Activated T-helper 2 cell treated with anti-CD3 and anti-CD28 coated beads, Interferon-gamma antibody, Interleukin-2, Interleukin-4, amounts not matched to agents 10 μg/mL and 5 μg/mL and 100 μg/mL, durations not matched to agents 14 hours and 24 hours and 36 hours (primary cell): ENCODE measurements around the gene ZNFX1. TPM values are rescaled to one million over a fixed set of nuclear protein-coding genes. Genes with fewer than 3 reads are reported as not detected.

Experiments
- DNase-seq: peaks from one replicate; pipeline ENCODE4 v3.0.0; 2021; ENCODE audit warnings: low spot score
- H3K27ac Mint-ChIP-seq: one replicate; pipeline ENCODE4 v1.8.0; 2021; ENCODE audit warnings: mixed read lengths
- H3K27me3 Mint-ChIP-seq: one replicate; pipeline ENCODE4 v1.8.0; 2021; ENCODE audit warnings: low read depth, mixed read lengths
- H3K36me3 Mint-ChIP-seq: one replicate; pipeline ENCODE4 v1.8.0; 2021; ENCODE audit warnings: low read depth, mixed read lengths
- H3K4me1 Mint-ChIP-seq: one replicate; pipeline ENCODE4 v1.8.0; 2021; ENCODE audit warnings: low read depth, mixed read lengths
- H3K4me3 Mint-ChIP-seq: one replicate; pipeline ENCODE4 v1.8.0; 2021; ENCODE audit warnings: low read depth, mild to moderate bottlenecking, moderate library complexity, mixed read lengths
- H3K9me3 Mint-ChIP-seq: one replicate; pipeline ENCODE4 v1.8.0; 2021; ENCODE audit warnings: mixed read lengths
- intact Hi-C: fragments of 100-400 bp; cut with micrococcal nuclease; formaldehyde crosslinking; loops from one replicate; pipeline ENCODE4 v1.15.1; 2023
- total RNA-seq: library from RNA; stranded (reverse); gene quantifications from 2 replicates; pipeline ENCODE4 v1.2.3, GENCODE V29; 2022

Gene ZNFX1
- total RNA-seq, 1 donor from 2014 or later: 49.3 TPM

DNA sequence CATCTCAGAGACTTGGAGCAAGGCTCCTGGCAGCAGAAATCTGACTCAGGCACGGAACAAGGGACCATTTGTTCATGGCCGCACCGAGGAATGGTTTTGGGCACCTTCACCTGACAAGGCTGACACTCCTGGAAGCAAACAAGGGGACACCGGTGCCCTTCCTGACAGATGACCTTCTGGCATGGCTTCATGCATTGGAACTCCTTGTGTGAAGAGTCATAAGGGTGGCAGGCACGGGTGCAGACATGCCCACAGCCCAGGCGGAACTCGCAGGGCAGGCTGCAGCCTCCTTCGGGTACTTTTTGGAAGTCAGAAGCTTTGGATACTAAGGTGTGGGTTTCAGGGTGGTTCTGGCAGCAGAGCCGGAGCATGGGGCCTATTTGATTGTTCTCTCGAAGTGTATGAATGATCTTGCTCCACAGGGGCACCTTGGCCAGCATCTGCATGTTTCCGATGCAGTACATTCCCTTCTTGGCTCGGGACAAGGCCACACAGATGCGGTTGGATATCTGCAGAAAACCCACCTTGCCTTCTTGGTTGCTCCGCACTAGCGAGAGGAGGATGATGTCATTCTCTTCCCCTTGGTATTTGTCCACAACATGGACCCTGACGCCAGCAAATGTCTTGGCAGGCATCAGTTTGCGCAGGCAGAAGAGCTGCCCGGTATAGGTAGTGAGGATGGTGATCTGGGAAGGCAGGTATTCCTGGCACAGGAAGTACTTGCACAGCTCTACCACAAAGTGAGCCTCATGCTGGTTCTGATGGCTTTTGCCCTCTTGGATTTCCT is 28.8 kb downstream of the ZNFX1 start:
- Mint-ChIP-seq H3K4me3 (no peak overlapping the region), H3K27me3 (no peaks in the 10 kb centered on the region), H3K36me3 (peaks cover 75% of the 10 kb centered on the region), H3K9me3 (no peaks in the 10 kb centered on the region), H3K27ac (no peak overlapping the region), H3K4me1 (peaks cover 8% of the 10 kb centered on the region)
- DNase-seq: no peak
- intact Hi-C loops: no loop called here

DNA sequence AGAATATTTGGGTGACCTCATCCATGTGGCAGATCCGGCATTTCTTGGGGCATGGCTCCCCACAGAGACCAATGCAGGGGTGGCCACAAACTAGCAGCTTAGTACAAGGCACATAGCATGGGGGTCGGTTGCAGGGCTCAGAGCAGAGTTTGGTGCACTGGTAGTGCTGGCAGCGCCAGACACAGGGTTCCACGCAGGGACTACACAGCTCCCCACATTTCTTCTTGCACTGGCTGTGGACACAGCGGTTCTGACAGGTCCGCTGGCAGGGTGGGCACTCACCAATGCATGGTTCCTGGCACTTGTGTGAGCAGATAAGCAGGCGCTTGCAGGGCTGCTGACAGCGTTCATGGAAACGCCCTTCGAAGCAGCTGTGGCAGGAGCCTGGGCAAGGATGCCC is 29.6 kb downstream of the ZNFX1 start:
- intact Hi-C loops: no loop called here
- no peak overlapping the region for H3K4me3 Mint-ChIP-seq
- no peak overlapping the region for H3K27ac Mint-ChIP-seq
- no peak for DNase-seq
- no peaks in the 10 kb centered on the region for H3K9me3 Mint-ChIP-seq
- peaks cover 75% of the 10 kb centered on the region for H3K36me3 Mint-ChIP-seq
- no peaks in the 10 kb centered on the region for H3K27me3 Mint-ChIP-seq
- peaks cover 8% of the 10 kb centered on the region for H3K4me1 Mint-ChIP-seq

- Mint-ChIP-seq H3K4me1 (peaks cover 8% of the 10 kb centered on the region), H3K9me3 (no peaks in the 10 kb centered on the region), H3K27me3 (no peaks in the 10 kb centered on the region), H3K27ac (no peak overlapping the region), H3K36me3 (peaks cover 74% of the 10 kb centered on the region), H3K4me3 (no peak overlapping the region)
- DNase-seq: no peak
- intact Hi-C loops: no loop called here
Observed at GRCh38 chr20:49247792-49248191, 30.1 kb downstream of the ZNFX1 start.

DNA sequence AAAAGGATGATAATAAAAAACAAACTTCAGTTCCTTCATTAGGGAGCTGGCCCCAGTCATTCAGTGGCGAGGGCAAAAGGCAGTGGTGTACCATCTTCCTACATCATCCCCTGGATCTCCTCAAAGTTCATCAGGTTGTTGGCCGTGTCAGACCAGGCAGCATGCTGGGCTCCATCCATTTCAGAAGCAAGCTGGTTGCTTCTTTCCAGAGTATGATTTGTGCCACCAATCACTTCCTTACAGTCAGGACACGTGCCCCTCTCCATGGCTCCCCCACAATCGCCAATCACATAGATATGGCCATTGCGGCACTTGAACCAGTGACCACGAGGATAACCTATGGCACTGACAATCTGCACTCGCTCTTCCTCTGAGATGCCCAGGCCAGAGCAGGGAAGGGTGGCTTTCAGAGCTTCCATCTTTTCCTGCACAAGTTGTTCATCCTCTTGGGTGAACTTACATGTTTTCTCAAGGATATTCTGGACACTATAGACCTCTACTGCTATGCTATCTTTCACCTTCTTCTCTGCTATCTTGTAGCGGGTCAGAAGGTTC is 30.6 kb downstream of the ZNFX1 start:
- Mint-ChIP-seq H3K4me3 (no peak overlapping the region), H3K36me3 (peaks cover 72% of the 10 kb centered on the region), H3K9me3 (no peaks in the 10 kb centered on the region), H3K4me1 (peaks cover 8% of the 10 kb centered on the region), H3K27ac (no peak overlapping the region), H3K27me3 (no peaks in the 10 kb centered on the region)
- DNase-seq: no peak
- intact Hi-C loops: no loop called here

- H3K4me3 Mint-ChIP-seq: no peak overlapping the region
- peaks cover 73% of the 10 kb centered on the region for H3K36me3 Mint-ChIP-seq
- no peak for DNase-seq
- peaks cover 8% of the 10 kb centered on the region for H3K4me1 Mint-ChIP-seq
- H3K9me3 Mint-ChIP-seq: no peaks in the 10 kb centered on the region
- H3K27ac Mint-ChIP-seq: peak overlapping the region; percentile 7
- intact Hi-C loops: no loop called here
- no peaks in the 10 kb centered on the region for H3K27me3 Mint-ChIP-seq
Observed at GRCh38 chr20:49245921-49246740, 31.7 kb downstream of the ZNFX1 start.

DNA sequence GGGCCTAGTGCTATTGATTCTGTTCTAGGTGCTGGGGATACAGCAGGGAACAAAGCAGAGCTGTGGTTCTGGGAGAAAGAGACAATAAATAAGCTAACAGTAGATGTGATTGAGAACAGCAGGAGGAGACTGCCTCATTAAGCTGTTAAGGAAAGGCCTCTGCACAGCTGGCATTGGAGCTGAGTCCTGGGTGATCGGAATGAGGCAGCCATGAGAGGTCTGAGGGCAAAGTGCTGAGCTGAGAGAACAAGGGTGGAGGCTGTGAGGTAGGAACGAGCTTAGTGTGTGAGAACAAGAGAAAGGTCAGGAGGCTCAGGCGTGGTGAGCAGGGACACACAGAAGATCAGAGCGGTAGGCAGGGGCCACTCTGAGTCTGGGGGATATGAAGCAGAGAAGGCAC is 40.3 kb downstream of the ZNFX1 start:
- Mint-ChIP-seq H3K27me3 (no peaks in the 10 kb centered on the region), H3K36me3 (peaks cover 77% of the 10 kb centered on the region), H3K27ac (no peak overlapping the region), H3K4me1 (no peaks in the 10 kb centered on the region), H3K9me3 (no peaks in the 10 kb centered on the region), H3K4me3 (no peak overlapping the region)
- intact Hi-C loops: no loop called here
- DNase-seq: no peak

DNA sequence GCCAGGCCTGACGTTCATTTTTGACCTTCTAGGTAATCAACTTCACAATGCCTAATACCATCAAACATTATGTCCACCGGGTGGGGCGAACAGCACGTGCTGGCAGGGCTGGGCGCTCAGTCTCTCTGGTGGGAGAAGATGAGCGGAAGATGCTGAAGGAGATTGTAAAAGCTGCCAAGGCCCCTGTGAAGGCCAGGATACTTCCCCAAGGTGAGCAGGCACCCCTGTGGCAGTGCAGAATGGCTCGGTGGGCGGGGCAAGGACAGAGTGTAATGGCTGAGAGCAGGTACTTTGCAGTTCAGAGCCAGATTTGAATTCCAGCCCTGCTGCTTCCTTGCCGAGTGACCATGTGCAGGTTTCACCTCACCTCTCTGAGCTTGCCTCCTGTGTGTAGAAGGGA is 41.6 kb downstream of the ZNFX1 start:
- intact Hi-C loops: no loop called here

DNA sequence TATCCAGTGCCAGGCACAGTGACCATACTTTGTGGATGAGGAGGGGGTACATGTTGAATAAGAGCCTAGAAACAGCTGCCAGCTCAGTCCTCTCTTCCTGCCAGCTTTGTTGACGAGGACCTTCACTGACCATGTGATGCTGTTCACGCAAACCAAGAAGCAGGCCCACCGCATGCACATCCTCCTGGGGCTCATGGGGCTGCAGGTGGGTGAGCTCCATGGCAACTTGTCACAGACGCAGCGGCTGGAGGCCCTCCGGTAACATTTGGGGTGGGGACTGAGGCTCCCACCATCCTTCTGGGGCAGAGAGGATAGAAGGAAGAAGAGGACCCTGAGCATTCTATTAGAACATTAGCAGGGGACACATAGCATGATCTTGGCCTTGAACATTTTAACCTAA is 43.0 kb downstream of the ZNFX1 start:
- Mint-ChIP-seq H3K4me3 (no peak overlapping the region), H3K27ac (no peak overlapping the region), H3K9me3 (no peaks in the 10 kb centered on the region), H3K36me3 (peaks cover 69% of the 10 kb centered on the region), H3K4me1 (no peaks in the 10 kb centered on the region), H3K27me3 (no peaks in the 10 kb centered on the region)
- intact Hi-C loops: no loop called here
- DNase-seq: no peak

More for the DNA sequence above, 41.6 kb downstream of the ZNFX1 start:
- H3K27me3 Mint-ChIP-seq: no peaks in the 10 kb centered on the region
- H3K4me3 Mint-ChIP-seq: no peak overlapping the region
- DNase-seq: no peak
- no peaks in the 10 kb centered on the region for H3K4me1 Mint-ChIP-seq
- no peaks in the 10 kb centered on the region for H3K9me3 Mint-ChIP-seq
- no peak overlapping the region for H3K27ac Mint-ChIP-seq
- H3K36me3 Mint-ChIP-seq: peaks cover 69% of the 10 kb centered on the region

DNA sequence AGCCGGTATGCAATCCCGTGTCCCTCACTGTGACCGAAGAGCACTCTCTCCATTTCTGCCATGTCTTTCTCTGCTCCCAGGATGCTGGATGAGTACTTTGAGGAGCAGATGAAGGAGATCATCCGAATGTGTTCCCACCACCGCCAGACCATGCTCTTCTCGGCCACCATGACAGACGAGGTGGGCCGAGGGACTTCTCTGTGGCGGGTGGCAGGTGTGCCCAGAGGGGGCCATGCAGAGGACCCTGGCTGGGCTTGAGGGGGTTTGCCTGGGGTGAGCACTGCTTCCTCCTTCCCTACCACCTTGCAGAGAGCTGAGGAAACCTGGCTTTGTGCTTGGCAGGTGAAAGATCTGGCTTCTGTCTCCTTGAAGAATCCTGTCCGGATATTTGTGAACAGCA is 44.6 kb downstream of the ZNFX1 start:
- no peak overlapping the region for H3K27ac Mint-ChIP-seq
- H3K36me3 Mint-ChIP-seq: peaks cover 70% of the 10 kb centered on the region
- intact Hi-C loops: no loop called here
- no peak for DNase-seq
- H3K4me1 Mint-ChIP-seq: no peaks in the 10 kb centered on the region
- no peaks in the 10 kb centered on the region for H3K27me3 Mint-ChIP-seq
- H3K9me3 Mint-ChIP-seq: no peaks in the 10 kb centered on the region
- H3K4me3 Mint-ChIP-seq: no peak overlapping the region

DNA sequence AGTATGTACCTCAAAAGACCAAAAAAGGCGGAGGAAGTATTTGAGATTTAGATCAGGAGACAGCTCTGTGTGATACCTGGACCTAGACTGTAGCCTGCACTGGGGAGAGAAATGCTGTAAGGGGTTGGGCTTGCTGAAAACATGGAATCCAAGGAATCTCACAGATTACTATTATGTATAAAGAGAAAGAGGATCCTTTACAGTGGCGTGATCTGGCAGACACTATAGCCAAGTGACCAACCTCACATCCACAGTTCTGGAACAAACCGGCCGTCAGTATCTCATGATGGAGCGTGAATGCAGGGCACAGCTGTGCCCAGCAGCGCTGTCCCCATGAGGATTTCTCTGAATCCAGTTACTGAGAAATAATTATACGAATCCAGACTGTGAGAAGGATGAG is 46.4 kb downstream of the ZNFX1 start:
- Mint-ChIP-seq H3K4me1 (no peaks in the 10 kb centered on the region), H3K27me3 (no peaks in the 10 kb centered on the region), H3K9me3 (no peaks in the 10 kb centered on the region), H3K36me3 (peaks cover 71% of the 10 kb centered on the region), H3K27ac (no peak overlapping the region), H3K4me3 (no peak overlapping the region)
- no peak for DNase-seq
- intact Hi-C loops: no loop called here

DNA sequence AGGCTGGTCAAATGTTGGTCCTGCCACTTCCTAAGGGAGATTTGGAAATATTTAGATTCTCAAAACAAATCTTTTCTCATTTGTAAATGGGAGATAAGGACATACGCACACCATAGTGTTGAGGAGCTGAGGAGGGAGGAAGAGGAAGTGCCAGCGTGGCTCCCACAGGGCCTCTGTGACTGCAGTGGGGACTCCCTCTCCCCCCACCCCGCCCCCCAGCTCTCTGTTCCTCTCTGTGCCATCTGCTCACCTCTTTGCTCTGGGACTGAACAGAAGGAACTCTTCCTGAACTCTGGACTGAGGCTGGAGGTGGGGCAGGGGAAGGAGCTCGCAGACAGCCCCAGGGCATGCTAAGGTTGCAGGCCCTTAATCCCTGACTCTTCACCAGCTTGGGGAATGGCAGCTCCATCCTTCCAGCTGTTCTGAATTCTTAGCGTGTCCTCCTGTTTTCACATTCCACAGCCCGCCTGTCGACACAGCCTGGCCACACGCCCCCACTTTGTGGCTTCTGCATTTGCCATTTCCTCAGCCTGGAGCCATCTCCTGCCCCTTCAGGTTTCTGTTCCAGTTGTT is 47.2 kb downstream of the ZNFX1 start:
- H3K36me3 Mint-ChIP-seq: peaks cover 73% of the 10 kb centered on the region
- no peaks in the 10 kb centered on the region for H3K9me3 Mint-ChIP-seq
- no peaks in the 10 kb centered on the region for H3K27me3 Mint-ChIP-seq
- H3K4me3 Mint-ChIP-seq: no peak overlapping the region
- DNase-seq: no peak
- intact Hi-C loops: no loop called here
- H3K27ac Mint-ChIP-seq: peak overlapping the region; percentile 31
- H3K4me1 Mint-ChIP-seq: no peaks in the 10 kb centered on the region

DNA sequence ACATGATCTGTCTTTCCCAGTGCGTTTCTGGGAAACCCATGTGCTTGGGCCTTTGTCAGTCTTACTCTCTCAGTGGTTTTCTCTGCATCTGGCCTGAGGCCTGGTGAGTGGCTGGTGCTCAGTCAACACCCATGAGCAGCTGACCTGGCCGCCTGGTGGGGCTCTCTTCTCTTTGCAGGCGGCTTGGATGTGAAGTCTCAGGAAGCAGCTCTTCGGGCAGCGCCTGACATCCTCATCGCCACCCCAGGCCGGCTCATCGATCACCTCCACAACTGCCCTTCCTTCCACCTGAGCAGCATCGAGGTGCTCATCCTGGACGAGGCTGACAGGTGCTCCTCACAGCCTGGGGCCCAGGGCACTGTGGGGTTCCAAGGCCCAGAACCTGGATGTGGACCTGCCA is 47.8 kb downstream of the ZNFX1 start:
- no peaks in the 10 kb centered on the region for H3K4me1 Mint-ChIP-seq
- H3K36me3 Mint-ChIP-seq: peaks cover 73% of the 10 kb centered on the region
- no peak for DNase-seq
- intact Hi-C loops: no loop called here
- H3K9me3 Mint-ChIP-seq: no peaks in the 10 kb centered on the region
- H3K27me3 Mint-ChIP-seq: no peaks in the 10 kb centered on the region
- no peak overlapping the region for H3K27ac Mint-ChIP-seq
- H3K4me3 Mint-ChIP-seq: no peak overlapping the region

DNA sequence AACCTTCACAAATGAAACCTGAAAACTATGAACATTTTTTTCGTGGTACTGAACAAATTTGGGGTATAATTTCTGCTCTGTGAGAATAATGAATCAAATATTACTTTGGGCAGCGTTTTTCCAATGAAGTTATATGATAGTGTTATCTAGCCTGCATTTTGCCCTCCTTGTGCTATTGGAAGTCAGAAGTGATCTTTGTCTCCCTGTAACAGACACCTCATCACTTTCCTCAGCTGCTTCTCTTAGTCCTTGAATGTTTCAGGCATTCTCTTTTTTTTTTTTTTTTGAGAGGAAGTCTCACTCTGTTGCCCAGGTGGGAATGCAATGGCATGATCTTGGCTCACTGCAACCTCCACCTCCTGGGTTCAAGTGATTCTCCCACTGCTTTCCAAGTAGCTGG is 48.5 kb downstream of the ZNFX1 start:
- H3K27me3 Mint-ChIP-seq: no peaks in the 10 kb centered on the region
- peaks cover 73% of the 10 kb centered on the region for H3K36me3 Mint-ChIP-seq
- no peaks in the 10 kb centered on the region for H3K9me3 Mint-ChIP-seq
- intact Hi-C loops: no loop called here
- H3K4me3 Mint-ChIP-seq: no peak overlapping the region
- no peak overlapping the region for H3K27ac Mint-ChIP-seq
- H3K4me1 Mint-ChIP-seq: no peaks in the 10 kb centered on the region
- DNase-seq: no peak
